DMS53 treated with DMSO at 0.1 percent for 48 hours (cell line): ENCODE data around the gene GPD1L.

Experiments used
- DNase-seq: peaks from one replicate; lab custom pipeline; 2025; ENCODE audit not compliant: unreplicated experiment; lab: John Stamatoyannopoulos, UW

GPD1L gene

DNA sequence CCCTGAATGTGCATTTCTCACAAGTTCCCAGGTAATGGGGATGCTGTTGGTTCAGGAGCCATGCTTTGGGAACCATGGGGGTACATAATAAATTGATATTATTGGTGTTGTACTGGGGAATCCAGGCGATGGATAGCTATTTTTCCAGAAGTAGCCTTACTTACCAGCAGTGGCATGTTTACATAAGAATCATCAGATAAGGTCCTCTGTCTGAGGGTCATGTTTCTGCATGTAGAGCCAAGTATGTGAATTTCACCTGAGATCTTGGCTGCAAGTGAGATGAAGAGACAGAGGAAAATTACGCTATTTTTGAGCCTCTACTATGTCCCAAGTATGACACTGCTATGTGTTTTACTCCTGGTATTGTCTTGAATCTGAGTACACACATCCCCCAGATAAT is 26.3 kb downstream of the GPD1L start:
- DNase-seq: no peak

DNA sequence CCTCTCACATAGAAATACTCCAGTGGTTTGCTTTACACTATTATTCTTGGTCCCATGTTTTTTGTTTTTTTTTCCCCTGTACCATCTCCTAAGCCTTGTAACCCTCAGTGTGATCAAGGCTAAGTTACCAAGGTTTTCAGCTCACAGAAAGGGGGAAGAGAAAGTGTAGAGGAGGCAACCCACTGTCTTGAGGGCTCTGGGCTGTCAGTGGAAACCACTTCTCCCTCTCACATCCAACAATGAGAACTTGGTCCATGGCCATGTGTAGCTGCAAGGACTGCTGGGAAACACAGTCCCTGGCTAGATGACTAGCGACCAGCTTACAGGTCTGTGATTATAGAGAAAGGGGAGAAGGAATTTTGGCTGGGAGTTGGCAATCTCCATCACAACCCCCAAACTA is 30.3 kb downstream of the GPD1L start:
- DNase-seq: no peak

GRCh38 chr3:32137870-32138269 is 31.4 kb downstream of the GPD1L start:
- no peak for DNase-seq

- DNase-seq: no peak
Observed at GRCh38 chr3:32138545-32139104, 32.2 kb downstream of the GPD1L start.

DNA sequence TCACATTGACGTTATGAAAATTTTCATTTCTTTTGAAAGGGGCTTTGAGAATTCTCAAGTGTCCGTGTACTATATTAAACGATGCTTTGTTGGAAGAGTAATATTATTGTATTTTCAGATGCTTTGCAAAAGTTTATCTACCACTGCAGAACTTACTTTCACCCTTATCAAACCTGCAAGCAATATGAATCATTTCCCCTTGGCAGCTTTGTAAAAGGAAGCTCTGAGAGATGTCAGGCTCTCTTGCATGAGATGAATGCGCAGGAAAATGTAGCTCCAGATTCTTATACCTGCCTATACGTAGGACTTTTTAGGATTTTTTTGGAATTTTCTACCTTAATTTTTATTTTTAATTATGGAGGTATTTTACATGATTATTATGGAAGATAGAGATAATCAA is 34.5 kb downstream of the GPD1L start:
- no peak for DNase-seq

GRCh38 chr3:32143849-32144757 is 37.7 kb downstream of the GPD1L start:
- peak; percentile 33 for DNase-seq

DNA sequence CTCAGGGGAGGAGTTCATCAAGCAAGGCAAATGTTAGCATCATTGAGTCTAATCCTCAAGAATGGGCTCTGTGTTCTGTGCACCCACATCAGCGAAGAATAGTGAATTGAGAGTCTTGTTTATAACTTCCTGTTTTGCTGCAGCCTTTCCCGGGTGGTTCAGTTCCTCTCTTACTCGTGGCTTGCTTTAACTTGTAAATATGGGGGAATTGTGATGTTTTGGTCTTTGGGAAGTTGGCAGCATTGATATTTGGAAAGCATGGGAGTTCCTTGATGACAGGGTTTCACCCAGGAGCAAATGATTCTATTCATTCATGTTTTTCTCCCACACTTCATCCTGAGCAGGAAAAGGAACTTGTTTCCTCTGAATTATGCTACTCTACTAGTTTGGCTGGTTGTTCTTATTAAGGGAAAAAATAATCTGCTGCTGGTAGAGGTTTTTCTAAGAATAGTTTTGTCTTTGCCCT is 40.4 kb downstream of the GPD1L start:
- no peak for DNase-seq

GRCh38 chr3:32147509-32147908 is 41.1 kb downstream of the GPD1L start:
- DNase-seq: no peak

GRCh38 chr3:32147933-32148332 is 41.5 kb downstream of the GPD1L start:
- no peak for DNase-seq

DNA sequence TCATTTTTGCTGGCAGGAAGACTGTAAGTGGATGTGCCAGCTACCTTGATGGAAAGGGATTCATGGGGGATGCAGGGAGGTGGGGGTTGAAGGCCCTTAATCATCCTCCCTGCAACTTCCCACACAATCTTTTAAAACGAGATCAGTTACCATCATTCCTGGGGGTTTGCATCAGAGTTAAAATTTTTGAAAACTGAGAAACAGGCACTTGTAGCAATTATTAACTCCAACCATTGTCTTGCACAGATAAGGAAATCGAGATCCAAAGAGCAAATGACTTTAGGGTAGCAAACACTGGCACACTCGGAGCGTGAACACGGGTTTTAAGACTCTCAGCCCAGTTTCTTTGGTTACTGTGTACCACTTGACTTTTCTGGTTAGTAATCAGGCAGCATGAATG is 41.9 kb downstream of the GPD1L start:
- DNase-seq: no peak

GRCh38 chr3:32153414-32154204 is 47.2 kb downstream of the GPD1L start:
- no peak for DNase-seq

DNA sequence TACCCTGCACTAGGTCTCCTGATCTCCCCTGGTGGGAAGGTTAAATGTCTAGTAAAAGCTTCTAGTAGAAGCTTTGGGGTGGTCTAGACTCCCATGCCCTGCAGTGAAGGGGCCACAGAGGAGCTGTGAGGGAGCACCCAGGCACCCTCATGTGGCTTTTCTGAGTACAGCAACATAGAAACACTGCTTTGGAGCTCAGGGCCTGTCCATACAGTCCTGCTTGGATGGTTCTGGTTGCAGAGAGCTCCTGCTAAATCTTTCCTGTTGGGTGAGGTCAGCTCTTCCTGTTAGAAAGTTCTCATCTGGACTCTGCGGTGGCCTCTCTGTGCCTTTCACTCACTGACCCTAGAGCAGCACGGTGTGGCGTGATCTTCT is 47.8 kb downstream of the GPD1L start:
- no peak for DNase-seq

- no peak for DNase-seq
Observed at GRCh38 chr3:32155117-32155516, 48.7 kb downstream of the GPD1L start.

- DNase-seq: no peak
Observed at GRCh38 chr3:32157600-32158264, 51.3 kb downstream of the GPD1L start.

GRCh38 chr3:32160706-32161214 is 54.3 kb downstream of the GPD1L start:
- DNase-seq: no peak

DNA sequence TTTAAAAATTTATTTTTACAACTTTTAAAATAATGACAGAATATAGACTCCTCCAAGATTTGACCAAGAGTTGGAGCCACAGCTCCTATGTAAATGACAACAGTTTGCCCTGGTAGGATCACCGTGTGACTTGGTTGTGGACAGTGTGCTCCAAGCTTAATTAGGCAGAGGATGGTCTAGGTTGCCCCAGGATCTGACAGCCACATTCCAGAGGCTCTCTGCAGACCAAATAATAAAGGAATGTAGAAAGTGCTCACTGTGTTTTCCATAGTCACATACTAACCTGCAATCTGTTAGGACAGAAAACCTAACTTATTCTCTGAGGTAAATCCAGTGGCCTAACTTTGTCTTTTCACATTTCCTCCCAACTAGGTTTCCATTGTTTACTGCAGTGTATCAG is 59.0 kb downstream of the GPD1L start:
- no peak for DNase-seq

DNA sequence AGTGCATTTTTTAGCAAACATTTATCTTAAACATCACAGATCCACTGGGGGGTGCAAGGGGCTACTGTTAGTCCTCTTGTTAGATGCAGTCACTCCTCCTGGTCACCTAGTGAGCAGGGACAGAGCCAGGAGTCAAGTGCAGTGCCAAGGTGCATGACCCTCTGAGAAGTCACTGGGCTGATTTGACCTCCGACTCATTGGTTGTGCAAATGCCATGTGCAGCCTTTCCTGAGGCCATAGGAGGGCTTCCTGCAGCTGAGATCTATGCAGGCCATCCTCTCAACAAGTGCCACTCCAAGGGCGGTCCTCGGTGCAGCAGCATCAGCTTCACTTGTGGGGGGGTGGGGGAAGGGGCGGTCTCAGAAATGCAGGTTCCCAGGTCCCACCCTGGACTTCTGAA is 60.2 kb downstream of the GPD1L start:
- no peak for DNase-seq

- no peak for DNase-seq
Observed at GRCh38 chr3:32172420-32172819, 66.0 kb downstream of the GPD1L start.

GRCh38 chr3:32175607-32176197 is 69.3 kb downstream of the GPD1L start:
- no peak for DNase-seq

- no peak for DNase-seq
Observed at GRCh38 chr3:32176989-32177701, 70.7 kb downstream of the GPD1L start.
